Endothelial cell of umbilical vein (primary cell): ENCODE data around the gene RNF144B. TPM values are rescaled to one million over a fixed set of nuclear protein-coding genes. Genes with fewer than 3 reads are reported as not detected.

Experiments used
- BruUV-seq: library from RNA; stranded (reverse); fragments of 400-500 nt; replicated peaks from 2 replicates; lab custom pipeline; 2021; lab: Mats Ljungman, UMichigan
- CTCF ChIA-PET: fragments of 300-600, 350-600 bp; sonication (Branson Sonifier 250); formaldehyde crosslinking; loops from one replicate; lab custom pipeline; 2021; ENCODE audit warnings: antibody characterized with exemption, inconsistent platforms; lab: Charles Lee
- POLR2A ChIA-PET: fragments of 300-600, 350-600 bp; sonication (Branson Sonifier 250); formaldehyde crosslinking; loops from one replicate; lab custom pipeline; 2021; ENCODE audit warnings: antibody characterized with exemption, inconsistent platforms; lab: Charles Lee
- DNase-seq: peaks from one replicate; pipeline ENCODE4 v3.0.0-alpha.2; 2011; ENCODE audit warnings: low read depth, low spot score
- FAIRE-seq: peaks from 2 replicates; lab custom pipeline; 2011; peaks lifted over from hg19 to GRCh38; lab: Jason Lieb, UNC
- H2AFZ ChIP-seq: 2 replicates; pipeline ENCODE4 v1.6.0; 2012; ENCODE audit warnings: low read depth, low read length, control low read depth, inconsistent platforms
- H3K27ac ChIP-seq: 2 replicates; pipeline ENCODE4 v1.5.1; 2011; ENCODE audit warnings: low read depth, mild to moderate bottlenecking, control low read depth, low read length, moderate library complexity; ENCODE audit not compliant: insufficient read depth
- H3K27me3 ChIP-seq, 2 experiments: 2 replicates each; pipeline versions ENCODE4 v1.6.0 to v1.6.1; 2011; ENCODE audit warnings: low read length in 2 of 2, mixed read lengths in 1 of 2; ENCODE audit not compliant: control insufficient read depth in 2 of 2, insufficient read depth in 2 of 2
- H3K36me3 ChIP-seq, 2 experiments: 2 replicates in 1 of 2; 3 replicates in 1 of 2; pipeline ENCODE4 v1.5.1; 2011; ENCODE audit warnings: low read length in 2 of 2, mild to moderate bottlenecking in 1 of 2, moderate library complexity in 1 of 2; ENCODE audit not compliant: control insufficient read depth in 2 of 2, insufficient read depth in 2 of 2; ENCODE audit errors: extremely low read depth in 1 of 2
- H3K4me1 ChIP-seq: 3 replicates; pipeline ENCODE4 v1.5.1; 2011; ENCODE audit warnings: mild to moderate bottlenecking, low read length; ENCODE audit not compliant: control insufficient read depth, insufficient read depth; ENCODE audit errors: extremely low read depth
- H3K4me2 ChIP-seq: 2 replicates; pipeline ENCODE4 v1.6.1; 2011; ENCODE audit warnings: low read length, control low read depth, mixed read lengths; ENCODE audit not compliant: insufficient read depth
- H3K4me3 ChIP-seq, 3 experiments: fragments of 200-600 bp in 1 of 3; sonication (generic), shearing (Covaris generic) in 1 of 3; replicated peaks in 1 of 3; 2 replicates each; pipeline ENCODE4 v1.5.1; 2011 to 2016; ENCODE audit warnings: control low read depth in 3 of 3, low read length in 3 of 3, mild to moderate bottlenecking in 2 of 3, inconsistent platforms in 1 of 3, low read depth in 1 of 3, moderate library complexity in 1 of 3; ENCODE audit not compliant: insufficient read depth in 1 of 3
- H3K79me2 ChIP-seq: 2 replicates; pipeline ENCODE4 v1.6.0; 2012; ENCODE audit warnings: low read length, inconsistent platforms; ENCODE audit not compliant: control insufficient read depth, insufficient read depth
- H3K9ac ChIP-seq: replicated peaks from 2 replicates; pipeline ENCODE3; 2011; ENCODE audit warnings: low read length, control low read depth; ENCODE audit not compliant: insufficient read depth; ENCODE audit errors: extremely low read depth
- H3K9me1 ChIP-seq: replicated peaks from 3 replicates; pipeline ENCODE4 v1.6.0; 2011; ENCODE audit warnings: mild to moderate bottlenecking, low read length; ENCODE audit not compliant: control insufficient read depth, insufficient read depth; ENCODE audit errors: extremely low read depth
- H3K9me3 ChIP-seq: replicated peaks from 2 replicates; pipeline ENCODE4 v1.5.1; 2012; ENCODE audit warnings: low read length, inconsistent platforms; ENCODE audit not compliant: control insufficient read depth, insufficient read depth
- H4K20me1 ChIP-seq: replicated peaks from 2 replicates; pipeline ENCODE3; 2011; ENCODE audit warnings: mild to moderate bottlenecking, low read length; ENCODE audit not compliant: control insufficient read depth, insufficient read depth; ENCODE audit errors: extremely low read depth
- CTCF ChIP-seq, 2 donors: IDR thresholded peaks; 1 replicate in 1 of 2; 2 replicates in 1 of 2; pipeline ENCODE4 v1.5.1; 2011; ENCODE audit warnings: low read length in 2 of 2, mild to moderate bottlenecking in 2 of 2, moderate library complexity in 2 of 2, control low read depth in 1 of 2, inconsistent platforms in 1 of 2, low read depth in 1 of 2; ENCODE audit not compliant: insufficient read depth in 1 of 2; ENCODE audit errors: extremely low read depth in 1 of 2
- EZH2 ChIP-seq: IDR thresholded peaks from 2 replicates; pipeline ENCODE4 v1.6.1; 2012; ENCODE audit warnings: borderline replicate concordance, low read depth, mild to moderate bottlenecking, moderate library complexity, low read length, inconsistent platforms; ENCODE audit not compliant: severe bottlenecking
- FOS ChIP-seq: IDR thresholded peaks from 2 replicates; pipeline ENCODE4 v1.6.1; 2011; ENCODE audit warnings: mild to moderate bottlenecking, low read length, moderate library complexity, borderline replicate concordance; ENCODE audit not compliant: insufficient read depth
- GATA2 ChIP-seq: IDR thresholded peaks from 2 replicates; pipeline ENCODE4 v1.7.0; 2011; ENCODE audit warnings: low read depth, mild to moderate bottlenecking, moderate library complexity, mixed read lengths, low read length; ENCODE audit not compliant: insufficient read length, insufficient read depth
- JUN ChIP-seq: IDR thresholded peaks from 2 replicates; pipeline ENCODE4 v1.6.1; 2011; ENCODE audit warnings: borderline replicate concordance, low read depth; ENCODE audit not compliant: insufficient read length, insufficient read depth
- MAX ChIP-seq: IDR thresholded peaks from 2 replicates; pipeline ENCODE4 v1.6.1; 2011; ENCODE audit not compliant: insufficient read depth, insufficient read length
- MYC ChIP-seq: IDR thresholded peaks from one replicate; pipeline ENCODE4 v1.6.1; 2011; ENCODE audit warnings: mild to moderate bottlenecking, low read depth, low read length
- POLR2A ChIP-seq: IDR thresholded peaks from 2 replicates; pipeline ENCODE4 v1.6.1; 2012; ENCODE audit warnings: low read depth, mild to moderate bottlenecking, control low read depth, low read length
- POLR2AphosphoS5 ChIP-seq: IDR thresholded peaks from 2 replicates; pipeline ENCODE4 v1.6.1; 2012; ENCODE audit warnings: low read depth, mild to moderate bottlenecking, control low read depth, low read length, moderate library complexity; ENCODE audit not compliant: insufficient read depth
- dilution Hi-C: fragments of 300-500 bp; cut with MboI; formaldehyde crosslinking; loops from one replicate; pipeline ENCODE4 v1.15.0; 2019; ENCODE audit warnings: low sequenced_read_pairs; ENCODE audit not compliant: extremely low pct_ligation_motif_present
- intact Hi-C: fragments of 100-400 bp; cut with micrococcal nuclease; formaldehyde crosslinking; loops from one replicate; pipeline ENCODE4 v1.10.0; 2022
- polyA plus RNA-seq, 4 experiments: library from polyadenylated mRNA; depleted of rRNA in 3 of 4; stranded (reverse) in 3 of 4; unstranded in 1 of 4; fragments of >200 nt; gene quantifications; 2 replicates each; pipeline versions ENCODE4 v1.2.1 to v1.2.3, GENCODE V29; 2011 to 2012; ENCODE audit warnings: missing spikeins in 1 of 4
- total RNA-seq: library from RNA; stranded (reverse); gene quantifications from 2 replicates; pipeline ENCODE4 v1.2.3, GENCODE V29; 2021

RNF144B gene
- total and polyA plus RNA-seq, 2 donors (not counting 3 experiments of a cell fraction or from before 2014, with no cell fraction given): 18.1 to 97.3 TPM

DNA sequence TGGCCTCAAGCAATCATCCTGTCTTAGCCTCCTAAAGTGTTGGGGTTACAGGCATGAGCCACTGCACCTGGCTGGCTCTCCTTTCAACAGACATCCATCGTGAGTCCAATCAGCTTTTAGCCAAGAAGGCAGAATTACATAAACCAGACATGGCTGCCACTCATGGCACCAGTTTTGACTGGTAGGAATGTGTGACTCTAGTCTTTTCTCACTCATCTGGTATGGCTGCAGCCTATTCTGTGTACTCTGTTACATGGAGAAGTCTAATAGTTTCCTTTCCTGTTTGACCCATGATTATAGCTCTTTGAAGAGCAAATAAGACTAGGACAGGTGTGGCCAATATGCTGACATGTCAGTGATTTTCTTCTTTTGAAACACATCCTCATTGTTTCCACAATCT lies 27.0 kb upstream of the RNF144B start:
- Histone ChIP-seq H3K4me2 (no peak overlapping the region), H3K79me2 (no peaks in the 10 kb centered on the region), H3K9me1 (no peaks in the 10 kb centered on the region), H3K9ac (no peak overlapping the region), H3K36me3 (no peaks in the 10 kb centered on the region), H3K4me3 (no peak overlapping the region), H2AFZ (no peak overlapping the region), H3K9me3 (no peaks in the 10 kb centered on the region), H3K27me3 (no peaks in the 10 kb centered on the region), H3K27ac (no peak overlapping the region), H3K4me1 (peaks cover 30% of the 10 kb centered on the region), H4K20me1 (no peaks in the 10 kb centered on the region)
- BruUV-seq: no TSS peak
- intact Hi-C loops: no loop called here
- FAIRE-seq (no peak), DNase-seq (no peak)
- ChIA-PET CTCF (interaction anchor here (0.5 to 1.8 kb wide), 6 partner anchors 10 to 89 kb away, joined by 3 to 5 read pairs (median 3); no protein-coding TSS in a partner anchor), POLR2A (no interaction called here)
- TF ChIP-seq FOS: no peak
- no peak for TF ChIP-seq CTCF (IDR thresholded peaks at IDR 0.05; ENCODE audit: extremely low read depth in 1 of 2, insufficient read depth in 1 of 2, low read depth in 1 of 2, low read length in 2 of 2)
- no peak for TF ChIP-seq POLR2AphosphoS5
- no peak for TF ChIP-seq MAX
- no peak for TF ChIP-seq JUN
- no peak for TF ChIP-seq EZH2
- no peak for TF ChIP-seq POLR2A
- TF ChIP-seq GATA2: no peak
- no peak for TF ChIP-seq MYC
- dilution Hi-C loops: no loop called here
